Activated T-helper 2 cell treated with anti-CD3 and anti-CD28 coated beads, Interferon-gamma antibody, Interleukin-2, Interleukin-4, amounts not matched to agents 10 μg/mL and 5 μg/mL and 100 μg/mL, durations not matched to agents 14 hours and 24 hours and 36 hours (primary cell): ENCODE results near the gene FOXD1. TPM values are rescaled to one million over a fixed set of nuclear protein-coding genes. Genes with fewer than 3 reads are reported as not detected.
"Not testable (repeated sequence)": the region's sequence is repeated elsewhere in the genome, so short reads cannot be mapped to it uniquely, and the experiment has no call there.

Experiments used
- DNase-seq: peaks from one replicate; pipeline ENCODE4 v3.0.0; 2021; ENCODE audit warnings: low spot score
- H3K27ac Mint-ChIP-seq: one replicate; pipeline ENCODE4 v1.8.0; 2021; ENCODE audit warnings: mixed read lengths
- H3K27me3 Mint-ChIP-seq: one replicate; pipeline ENCODE4 v1.8.0; 2021; ENCODE audit warnings: low read depth, mixed read lengths
- H3K36me3 Mint-ChIP-seq: one replicate; pipeline ENCODE4 v1.8.0; 2021; ENCODE audit warnings: low read depth, mixed read lengths
- H3K4me1 Mint-ChIP-seq: one replicate; pipeline ENCODE4 v1.8.0; 2021; ENCODE audit warnings: low read depth, mixed read lengths
- H3K4me3 Mint-ChIP-seq: one replicate; pipeline ENCODE4 v1.8.0; 2021; ENCODE audit warnings: low read depth, mild to moderate bottlenecking, moderate library complexity, mixed read lengths
- H3K9me3 Mint-ChIP-seq: one replicate; pipeline ENCODE4 v1.8.0; 2021; ENCODE audit warnings: mixed read lengths
- intact Hi-C: fragments of 100-400 bp; cut with micrococcal nuclease; formaldehyde crosslinking; loops from one replicate; pipeline ENCODE4 v1.15.1; 2023
- total RNA-seq: library from RNA; stranded (reverse); gene quantifications from 2 replicates; pipeline ENCODE4 v1.2.3, GENCODE V29; 2022

FOXD1 gene
- total RNA-seq, 1 donor from 2014 or later = 0.11 TPM

DNA sequence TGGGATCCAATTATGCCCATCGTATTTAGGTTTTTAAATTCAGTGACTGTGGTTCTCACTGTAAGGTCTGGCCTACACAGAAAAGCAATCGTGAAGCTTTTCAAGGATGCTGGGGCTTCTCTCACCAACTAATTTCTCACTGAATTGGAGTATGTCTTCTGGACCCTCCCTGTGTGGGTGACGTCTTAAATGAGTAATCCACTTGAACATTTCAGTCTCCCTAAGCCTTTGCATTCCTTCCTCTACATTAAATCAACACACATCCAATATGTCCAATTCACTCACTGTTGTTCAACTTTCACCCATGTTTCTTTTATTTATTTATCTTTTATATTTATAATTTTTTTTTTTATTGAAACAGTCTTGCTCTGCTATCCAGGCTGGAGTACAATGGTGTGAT, 37.1 kb upstream of the FOXD1 start:
- Mint-ChIP-seq H3K36me3 (no peaks in the 10 kb centered on the region), H3K27ac (no peak overlapping the region), H3K9me3 (no peaks in the 10 kb centered on the region), H3K4me1 (no peaks in the 10 kb centered on the region), H3K27me3 (peaks cover 26% of the 10 kb centered on the region), H3K4me3 (no peak overlapping the region)
- intact Hi-C loops = no loop called here
- DNase-seq = no peak

DNA sequence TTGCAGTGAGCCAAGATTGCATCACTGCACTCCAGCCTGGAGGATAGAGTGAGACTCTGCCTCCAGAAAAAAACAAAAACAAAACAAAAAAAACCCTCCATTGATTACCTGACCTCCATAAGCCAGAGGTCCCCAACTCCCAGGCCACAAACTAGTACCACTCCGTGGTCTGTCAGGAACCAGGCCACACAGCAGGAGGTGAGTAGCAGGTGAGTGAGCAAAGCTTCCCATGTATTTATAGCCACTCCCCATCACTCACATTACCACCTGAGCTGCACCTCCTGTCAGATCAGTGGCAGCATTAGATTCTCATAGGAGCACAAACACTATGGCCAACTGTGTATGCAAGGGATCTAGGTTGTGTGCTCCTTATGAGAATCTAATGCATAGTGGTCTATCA, 35.9 kb upstream of the FOXD1 start:
- no peaks in the 10 kb centered on the region for H3K9me3 Mint-ChIP-seq
- H3K27me3 Mint-ChIP-seq = peaks cover 30% of the 10 kb centered on the region
- intact Hi-C loops = no loop called here
- no peak overlapping the region for H3K27ac Mint-ChIP-seq
- DNase-seq = no peak
- no peak overlapping the region for H3K4me3 Mint-ChIP-seq
- H3K36me3 Mint-ChIP-seq = no peaks in the 10 kb centered on the region
- no peaks in the 10 kb centered on the region for H3K4me1 Mint-ChIP-seq

DNA sequence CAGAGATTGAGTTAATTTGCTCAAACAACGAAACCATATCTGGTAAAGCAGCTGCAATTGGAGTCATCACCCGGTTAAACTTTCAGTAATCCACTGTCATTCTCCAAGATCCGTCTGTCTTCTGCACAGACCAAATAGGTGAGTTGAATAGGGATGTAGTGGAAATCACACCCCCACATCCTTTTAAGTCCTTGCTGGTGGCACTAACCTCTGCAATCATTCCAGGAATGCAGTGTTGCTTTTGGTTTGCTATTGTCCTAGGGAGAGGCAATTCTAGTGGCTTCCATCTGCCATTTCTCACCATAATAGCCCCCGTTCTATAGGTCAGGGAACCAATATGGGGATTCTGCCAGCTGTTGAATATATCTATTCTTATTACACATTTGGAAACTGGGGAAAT, 35.1 kb upstream of the FOXD1 start:
- no peak for DNase-seq
- no peak overlapping the region for H3K4me3 Mint-ChIP-seq
- peaks cover 29% of the 10 kb centered on the region for H3K27me3 Mint-ChIP-seq
- H3K4me1 Mint-ChIP-seq = no peaks in the 10 kb centered on the region
- H3K9me3 Mint-ChIP-seq = no peaks in the 10 kb centered on the region
- H3K36me3 Mint-ChIP-seq = no peaks in the 10 kb centered on the region
- intact Hi-C loops = no loop called here
- no peak overlapping the region for H3K27ac Mint-ChIP-seq

DNA sequence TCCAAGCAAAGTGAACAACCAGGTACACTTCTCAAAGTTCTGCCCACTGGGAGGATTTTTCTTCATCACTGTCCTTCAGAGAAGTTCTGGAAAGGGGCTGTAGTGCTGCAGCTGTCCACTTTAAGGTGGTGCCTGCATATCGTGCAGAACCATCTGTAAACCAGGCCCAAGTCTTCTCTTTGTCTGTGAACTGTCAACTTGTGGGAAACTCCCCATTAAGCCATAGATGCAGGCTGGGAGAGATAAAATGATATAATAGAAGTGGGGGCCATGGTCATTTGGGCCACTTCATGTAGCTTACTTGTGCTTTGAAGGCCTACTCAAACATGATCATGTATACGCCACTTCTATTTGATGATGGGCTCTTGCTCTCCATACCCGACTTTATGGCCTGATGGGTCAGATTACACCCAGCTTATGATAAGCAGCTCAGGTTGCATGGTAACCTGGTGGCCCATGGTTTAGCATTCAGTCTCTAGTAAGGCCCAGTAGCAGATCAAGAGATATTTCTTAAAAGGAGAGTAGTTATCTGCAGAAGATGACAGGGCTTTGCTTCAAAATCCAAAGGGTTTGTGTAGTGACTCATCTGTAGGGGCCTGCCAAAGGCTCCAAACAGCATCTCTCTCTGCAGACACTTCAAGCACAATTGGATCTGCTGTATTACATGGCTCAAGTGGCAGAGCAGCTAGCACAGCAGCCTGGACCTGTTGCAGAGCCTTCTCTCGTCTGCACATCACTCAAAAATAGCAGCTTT, 34.0 kb upstream of the FOXD1 start:
- Mint-ChIP-seq H3K27me3 (peaks cover 32% of the 10 kb centered on the region), H3K36me3 (no peaks in the 10 kb centered on the region), H3K4me1 (no peaks in the 10 kb centered on the region), H3K27ac (no peak overlapping the region), H3K9me3 (no peaks in the 10 kb centered on the region), H3K4me3 (no peak overlapping the region)
- no peak for DNase-seq
- intact Hi-C loops = no loop called here

DNA sequence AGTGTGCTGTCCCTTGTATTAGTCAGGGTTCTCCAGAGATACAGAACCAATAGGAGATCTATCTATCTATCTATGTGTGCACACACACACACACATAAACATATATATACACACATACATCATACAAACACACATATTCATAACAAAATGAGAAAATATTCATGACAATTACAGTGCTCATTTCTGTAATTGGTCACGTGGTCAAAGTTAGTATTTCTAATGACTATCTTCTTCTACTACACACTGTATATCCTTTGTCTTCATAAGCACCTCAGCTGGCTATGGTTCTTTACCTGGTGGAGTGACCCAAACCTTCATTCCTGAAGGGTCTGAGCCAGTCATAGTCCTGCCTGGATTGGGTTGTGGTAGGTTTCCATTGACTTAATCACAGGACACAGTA, 31.9 kb upstream of the FOXD1 start:
- Mint-ChIP-seq H3K27me3 (peaks cover 23% of the 10 kb centered on the region), H3K9me3 (no peaks in the 10 kb centered on the region), H3K4me3 (no peak overlapping the region), H3K27ac (no peak overlapping the region), H3K4me1 (no peaks in the 10 kb centered on the region), H3K36me3 (no peaks in the 10 kb centered on the region)
- no peak for DNase-seq
- intact Hi-C loops = no loop called here

DNA sequence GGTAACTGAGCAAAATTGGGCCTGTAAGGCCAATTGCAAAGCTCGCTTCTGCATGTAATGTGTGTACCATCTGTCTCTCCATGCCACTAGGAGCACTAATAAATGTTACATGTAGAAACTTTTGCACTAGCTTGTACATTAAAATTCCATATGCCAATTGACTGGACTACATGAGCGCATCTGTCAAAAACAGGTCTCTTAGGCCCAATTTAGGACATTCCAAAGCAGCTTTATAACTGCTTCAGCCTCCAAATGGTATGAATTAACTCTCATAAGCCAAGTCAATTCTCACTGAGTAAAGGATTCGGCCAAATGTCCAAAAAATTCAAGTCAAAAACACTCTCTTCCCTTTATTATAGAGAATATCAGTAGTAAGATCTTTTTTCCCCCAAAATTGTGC, 23.5 kb upstream of the FOXD1 start:
- Mint-ChIP-seq H3K27me3 (peaks cover 12% of the 10 kb centered on the region), H3K9me3 (no peaks in the 10 kb centered on the region), H3K4me1 (no peaks in the 10 kb centered on the region), H3K36me3 (no peaks in the 10 kb centered on the region), H3K4me3 (no peak overlapping the region), H3K27ac (no peak overlapping the region)
- no peak for DNase-seq
- intact Hi-C loops = no loop called here

DNA sequence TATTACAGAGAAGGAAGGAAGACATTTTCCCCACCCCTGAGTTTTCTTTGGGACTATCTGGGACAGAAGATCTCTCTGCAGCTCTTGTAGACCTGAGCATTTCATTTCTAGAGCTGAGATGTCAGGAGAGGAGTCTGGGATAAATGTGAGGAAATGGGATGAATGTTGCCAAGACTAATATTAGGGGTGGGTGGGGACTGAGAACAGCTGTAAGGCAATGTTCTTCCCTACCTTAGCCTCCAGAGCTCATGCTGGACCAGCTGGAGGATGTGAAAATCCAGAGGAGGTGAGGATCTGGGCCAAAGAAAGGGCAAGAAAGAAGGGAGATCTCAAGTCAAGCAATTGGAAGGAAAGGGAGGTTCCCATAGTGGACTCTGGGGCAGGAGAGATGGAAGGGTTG, 23.1 kb upstream of the FOXD1 start:
- no peaks in the 10 kb centered on the region for H3K9me3 Mint-ChIP-seq
- H3K4me1 Mint-ChIP-seq = no peaks in the 10 kb centered on the region
- no peak overlapping the region for H3K4me3 Mint-ChIP-seq
- intact Hi-C loops = no loop called here
- no peak overlapping the region for H3K27ac Mint-ChIP-seq
- no peaks in the 10 kb centered on the region for H3K36me3 Mint-ChIP-seq
- no peak for DNase-seq
- H3K27me3 Mint-ChIP-seq = peaks cover 12% of the 10 kb centered on the region

DNA sequence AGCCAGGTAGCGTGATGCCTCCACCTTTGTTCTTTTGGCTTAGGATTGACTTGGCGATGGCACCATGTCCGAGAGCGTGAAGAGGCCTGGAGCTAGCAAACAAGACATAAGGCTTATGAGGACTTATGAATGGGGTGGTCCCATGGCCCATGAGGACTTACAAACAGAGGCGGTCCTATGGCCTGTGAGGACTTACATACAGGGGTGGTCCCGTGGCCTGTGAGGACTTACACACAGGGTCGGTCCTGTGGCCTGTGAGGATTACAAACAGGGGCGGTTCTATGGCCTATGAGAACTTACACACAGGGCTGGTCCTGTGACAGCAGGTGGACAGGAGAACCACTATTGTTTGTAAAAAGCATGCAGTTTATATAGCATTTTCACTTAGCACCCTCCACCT, 21.3 kb upstream of the FOXD1 start:
- intact Hi-C loops = no loop called here
- peaks cover 18% of the 10 kb centered on the region for H3K27me3 Mint-ChIP-seq

DNA sequence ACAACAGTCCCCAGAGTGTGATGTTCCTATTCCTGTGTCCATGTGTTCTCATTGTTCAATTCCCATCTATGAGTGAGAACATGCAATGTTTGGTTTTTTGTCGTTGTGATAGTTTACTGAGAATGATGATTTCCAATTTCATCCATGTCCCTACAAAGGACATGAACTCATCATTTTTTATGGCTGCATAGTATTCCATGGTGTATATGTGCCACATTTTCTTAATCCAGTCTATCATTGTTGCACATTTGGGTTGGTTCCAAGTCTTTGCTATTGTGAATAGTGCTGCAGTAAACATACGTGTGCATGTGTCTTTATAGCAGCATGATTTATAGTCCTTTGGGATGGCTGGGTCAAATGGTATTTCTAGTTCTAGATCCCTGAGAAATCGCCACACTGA, 20.1 kb upstream of the FOXD1 start:
- H3K9me3 Mint-ChIP-seq, H3K36me3 Mint-ChIP-seq, intact Hi-C loops, H3K4me1 Mint-ChIP-seq, H3K4me3 Mint-ChIP-seq, DNase-seq, H3K27ac Mint-ChIP-seq: not testable (repeated sequence)
- peaks cover 20% of the 10 kb centered on the region for H3K27me3 Mint-ChIP-seq

More for the DNA sequence above, 21.3 kb upstream of the FOXD1 start:
- Mint-ChIP-seq H3K36me3 (no peaks in the 10 kb centered on the region), H3K9me3 (no peaks in the 10 kb centered on the region), H3K27ac (no peak overlapping the region), H3K4me1 (no peaks in the 10 kb centered on the region), H3K4me3 (no peak overlapping the region)
- DNase-seq = no peak

DNA sequence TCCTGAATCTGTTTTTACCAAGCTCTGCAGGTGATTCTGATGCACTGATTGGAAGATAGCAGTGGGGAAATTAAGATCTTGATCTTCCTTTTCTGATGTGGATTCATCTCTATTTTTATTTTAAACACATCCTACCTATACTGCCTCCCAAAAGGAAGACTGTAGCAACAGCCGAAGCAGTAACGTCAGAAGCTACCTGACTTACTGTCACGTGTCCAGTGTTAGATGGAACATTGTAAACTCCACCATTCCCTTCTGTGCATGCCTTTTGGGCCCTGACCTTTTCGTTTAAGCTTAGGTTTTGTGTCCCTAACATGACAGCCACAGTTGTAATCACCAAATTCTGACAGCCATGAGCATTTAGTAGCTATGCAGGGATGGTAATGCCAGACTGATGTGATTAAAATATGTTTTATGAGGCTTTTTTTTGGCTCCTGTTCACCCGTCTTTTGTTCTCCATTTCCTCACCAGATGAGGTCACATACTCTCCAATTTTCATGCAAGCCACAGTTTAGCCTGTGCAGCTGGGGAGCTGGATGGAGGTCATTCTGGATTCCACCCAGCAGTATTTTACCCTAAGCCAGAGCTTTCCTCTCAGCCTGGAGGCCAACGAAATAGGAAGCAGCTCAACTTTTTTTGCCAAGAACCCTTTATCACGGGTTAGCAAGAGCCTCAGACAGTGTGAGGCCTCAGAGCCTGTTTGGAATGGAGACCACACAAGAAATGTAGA, 15.6 kb upstream of the FOXD1 start:
- intact Hi-C loops = no loop called here
- Mint-ChIP-seq H3K9me3 (no peaks in the 10 kb centered on the region), H3K4me1 (no peaks in the 10 kb centered on the region), H3K36me3 (no peaks in the 10 kb centered on the region), H3K27me3 (peaks cover 27% of the 10 kb centered on the region), H3K4me3 (no peak overlapping the region), H3K27ac (no peak overlapping the region)
- DNase-seq = no peak

DNA sequence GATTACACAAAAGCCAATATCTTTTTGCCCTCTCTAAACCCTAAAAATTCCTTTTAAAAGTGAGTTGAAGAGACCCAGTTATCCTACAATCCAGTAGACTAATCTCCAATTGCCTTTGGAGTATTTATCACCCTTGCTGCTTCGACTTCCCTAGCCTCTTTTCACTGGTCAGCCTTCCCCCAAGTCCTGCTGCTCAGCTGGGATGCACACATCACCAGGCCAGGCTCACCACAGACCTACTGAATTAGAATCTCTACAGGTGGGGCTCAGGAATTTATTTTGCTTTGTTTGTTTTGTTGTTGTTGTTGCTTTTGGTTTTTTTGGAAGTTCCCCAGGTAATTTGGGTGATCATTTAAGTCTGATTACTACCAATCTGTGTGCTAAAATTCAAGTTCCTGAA, 11.6 kb upstream of the FOXD1 start:
- no peak overlapping the region for H3K4me3 Mint-ChIP-seq
- H3K4me1 Mint-ChIP-seq = no peaks in the 10 kb centered on the region
- no peaks in the 10 kb centered on the region for H3K9me3 Mint-ChIP-seq
- no peak overlapping the region for H3K27ac Mint-ChIP-seq
- intact Hi-C loops = no loop called here
- H3K27me3 Mint-ChIP-seq = peaks cover 26% of the 10 kb centered on the region
- DNase-seq = no peak
- no peaks in the 10 kb centered on the region for H3K36me3 Mint-ChIP-seq

DNA sequence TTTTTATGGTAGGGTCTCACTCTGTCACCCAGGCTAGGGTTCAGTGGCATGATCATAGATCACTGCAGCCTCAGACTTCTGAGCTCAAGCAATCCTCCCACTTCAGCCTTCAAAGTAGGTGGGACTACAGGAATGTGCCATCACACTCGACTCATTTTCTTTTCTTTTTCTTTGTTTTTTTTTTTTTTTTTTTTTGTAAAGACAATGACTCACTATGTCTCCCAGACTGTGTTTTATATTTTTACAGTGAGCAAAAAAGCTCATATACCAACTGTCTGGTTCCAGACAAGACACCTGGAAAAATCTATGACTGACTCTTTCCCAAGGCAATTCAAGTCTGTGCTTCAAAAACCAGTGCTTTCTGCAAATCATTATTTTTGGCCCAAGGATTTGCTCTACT, 10.8 kb upstream of the FOXD1 start:
- Mint-ChIP-seq H3K27me3 (peaks cover 27% of the 10 kb centered on the region), H3K4me1 (no peaks in the 10 kb centered on the region), H3K36me3 (no peaks in the 10 kb centered on the region), H3K9me3 (no peaks in the 10 kb centered on the region), H3K4me3 (no peak overlapping the region), H3K27ac (no peak overlapping the region)
- intact Hi-C loops = no loop called here
- no peak for DNase-seq

DNA sequence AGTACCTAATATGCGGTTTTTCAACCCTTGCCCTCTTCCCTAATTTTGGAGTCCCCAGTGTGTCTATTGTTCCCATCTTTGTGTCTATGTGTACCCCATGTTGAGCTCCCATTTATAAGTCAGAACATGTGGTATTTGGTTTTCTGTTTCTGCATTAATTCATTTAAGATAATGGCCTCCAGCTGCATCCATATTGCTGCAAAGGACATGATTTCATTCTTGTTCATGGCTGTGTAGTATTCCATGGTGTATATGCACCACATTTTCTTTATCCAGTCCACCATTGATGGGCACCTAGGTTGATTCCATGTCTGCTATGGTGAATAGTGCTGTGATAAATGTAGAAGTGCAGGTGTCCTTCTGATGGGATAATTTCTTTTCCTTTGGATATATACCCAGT, 7.9 kb upstream of the FOXD1 start:
- intact Hi-C loops, H3K9me3 Mint-ChIP-seq, H3K4me1 Mint-ChIP-seq, H3K4me3 Mint-ChIP-seq, DNase-seq, H3K36me3 Mint-ChIP-seq, H3K27ac Mint-ChIP-seq: not testable (repeated sequence)
- H3K27me3 Mint-ChIP-seq = peaks cover 45% of the 10 kb centered on the region
